GM21526 (cell line): ENCODE measurements around the gene SPATS2L.

Experiments
- ATAC-seq: cut with Tn5 transposase; IDR thresholded peaks from one replicate; pipeline ENCODE4 v1.9.1; 2021; ENCODE audit warnings: moderate library complexity; ENCODE audit not compliant: unreplicated experiment, low FRiP score

Gene SPATS2L

DNA sequence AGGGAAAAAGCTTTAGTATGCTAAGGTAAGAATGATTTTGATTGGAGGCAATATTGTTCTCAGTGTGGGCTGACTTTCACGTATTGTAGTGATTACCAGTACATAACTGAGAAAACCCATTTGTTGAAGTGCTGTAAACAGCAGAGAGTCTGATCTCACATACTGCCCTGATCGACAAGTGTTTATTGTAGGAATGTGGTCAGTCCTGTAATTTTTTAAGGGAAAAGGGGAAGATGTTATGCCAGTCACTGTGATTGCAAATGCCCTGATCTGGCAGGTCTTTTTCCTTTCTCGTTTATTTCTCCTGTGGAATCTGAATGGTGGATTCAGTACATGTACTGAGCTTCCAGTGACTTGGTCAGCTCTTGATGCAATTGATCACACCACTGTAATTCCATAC is 11.5 kb downstream of the SPATS2L start:
- no peak for ATAC-seq

DNA sequence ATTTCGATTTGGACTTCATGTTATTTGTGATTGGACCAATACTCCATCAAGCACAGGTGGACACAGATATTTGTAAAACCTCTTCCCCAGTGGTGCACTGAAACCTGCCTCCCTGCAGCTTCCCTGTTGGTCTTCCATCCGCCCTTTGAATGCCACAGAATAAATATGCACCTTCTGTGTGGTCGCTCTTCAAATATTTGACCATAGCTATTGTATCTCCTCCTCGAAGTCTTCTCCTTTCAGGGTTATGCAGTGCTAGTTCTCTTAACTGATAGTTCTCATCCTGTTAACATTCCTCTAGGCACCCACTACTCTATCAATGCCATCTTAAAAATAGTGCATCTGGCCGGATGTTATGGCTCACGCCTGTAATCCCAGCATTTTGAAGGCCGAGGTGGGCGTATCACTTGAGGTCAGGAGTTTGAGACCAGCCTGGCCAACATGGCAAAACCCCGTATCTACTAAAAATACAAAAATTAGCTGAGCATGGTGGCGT is 12.5 kb downstream of the SPATS2L start:
- no peak for ATAC-seq

DNA sequence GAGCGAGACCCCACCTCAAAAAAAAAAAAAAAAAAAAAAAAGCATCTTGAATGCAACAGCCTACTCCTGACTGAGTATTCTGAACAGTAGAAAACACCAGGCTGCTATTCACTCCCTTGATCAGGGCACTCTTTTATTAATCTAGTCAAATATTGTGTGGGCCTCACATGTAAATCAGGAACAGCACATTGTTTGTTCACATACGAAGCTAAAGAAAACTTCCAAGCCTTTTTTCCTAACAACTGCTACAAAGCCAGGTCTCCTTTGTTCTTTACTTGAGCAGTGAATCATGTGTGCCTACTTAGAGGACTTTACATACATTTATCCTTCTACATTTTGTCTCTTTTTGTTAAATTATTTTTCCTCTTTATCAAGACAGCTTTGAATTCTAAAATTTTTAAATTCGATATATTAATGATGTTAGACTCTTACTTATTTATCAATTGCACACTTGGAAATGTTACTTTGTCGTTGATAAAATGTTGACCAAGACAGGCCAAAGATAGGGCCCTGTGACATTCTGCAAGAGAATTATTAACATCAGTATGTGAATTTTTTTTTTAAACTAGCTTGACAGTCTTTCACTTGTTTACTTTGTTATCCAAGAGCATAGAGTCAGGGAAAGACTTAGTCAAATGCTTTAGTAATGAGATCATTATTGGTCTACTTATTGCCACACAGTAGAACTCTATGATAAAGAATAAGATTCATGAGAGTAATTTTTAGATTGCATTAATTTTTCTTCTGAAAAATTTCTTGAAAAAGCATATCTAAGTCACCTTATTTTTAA is 13.2 kb downstream of the SPATS2L start:
- ATAC-seq = no peak

- ATAC-seq = no peak
These were observed 13.9 kb downstream of the SPATS2L start for GRCh38 chr2:200320344-200320743.

- ATAC-seq = no peak
These were observed 14.5 kb downstream of the SPATS2L start for GRCh38 chr2:200320991-200321390.

GRCh38 chr2:200321780-200322534 is 15.5 kb downstream of the SPATS2L start:
- no peak for ATAC-seq

GRCh38 chr2:200322607-200323006 is 16.1 kb downstream of the SPATS2L start:
- no peak for ATAC-seq

- ATAC-seq = no peak
These were observed 17.9 kb downstream of the SPATS2L start for GRCh38 chr2:200324362-200324761.

- ATAC-seq = no peak
These were observed 22.9 kb downstream of the SPATS2L start for GRCh38 chr2:200329384-200329783.

DNA sequence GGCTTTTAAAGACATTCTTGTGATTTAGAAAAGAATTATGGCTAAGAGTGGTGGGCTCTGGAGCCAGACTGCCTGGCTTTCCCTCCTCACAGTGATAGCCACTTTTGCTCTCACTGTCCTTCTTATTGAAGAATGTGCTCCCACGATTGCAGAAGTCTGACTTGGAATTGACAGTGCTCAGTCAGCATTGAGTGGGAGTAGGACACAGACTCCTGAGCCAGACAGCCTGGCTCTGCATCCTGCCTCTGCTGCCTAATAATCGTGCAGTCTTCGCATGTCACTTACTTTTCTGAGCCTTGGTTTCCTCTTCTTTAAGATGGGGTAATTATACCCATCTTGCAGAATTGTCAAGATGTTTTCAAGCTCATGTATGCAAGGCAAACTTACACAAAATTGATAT is 23.3 kb downstream of the SPATS2L start:
- ATAC-seq = no peak

DNA sequence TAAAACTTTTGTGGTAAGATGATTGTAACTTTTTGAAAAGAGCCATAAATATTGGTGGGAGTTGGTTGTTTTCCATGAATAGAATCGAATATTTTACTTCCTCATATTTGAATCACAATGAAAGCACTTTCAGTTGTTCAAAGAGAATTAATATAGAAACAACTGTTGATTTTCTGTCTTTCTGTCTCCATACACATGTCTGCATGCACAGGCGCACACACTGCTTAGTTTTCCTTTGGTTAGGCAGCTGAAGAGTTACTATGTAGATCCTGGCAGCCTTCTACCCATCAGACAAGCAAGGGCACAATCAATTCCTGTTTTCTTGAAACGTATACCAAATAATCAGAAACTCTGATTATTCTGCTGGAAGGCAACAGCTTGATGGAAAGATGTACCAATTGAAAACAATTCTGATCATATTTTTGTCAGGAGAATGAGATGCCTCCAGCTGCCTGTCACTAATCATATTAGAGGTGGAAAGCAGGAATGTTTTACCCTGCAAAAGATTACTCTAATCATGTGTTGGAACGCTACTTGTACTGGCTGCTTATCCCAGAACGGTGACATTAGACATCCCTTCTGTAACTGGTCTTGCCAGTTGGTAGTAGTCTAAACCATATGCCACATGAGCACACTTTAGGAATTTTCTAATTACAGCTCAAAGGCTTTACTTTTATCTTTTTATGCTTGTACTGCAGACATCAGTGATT is 24.0 kb downstream of the SPATS2L start:
- ATAC-seq = no peak

GRCh38 chr2:200331061-200331400 is 24.5 kb downstream of the SPATS2L start:
- ATAC-seq = no peak

- ATAC-seq = no peak
These were observed 29.2 kb downstream of the SPATS2L start for GRCh38 chr2:200335657-200336056.

DNA sequence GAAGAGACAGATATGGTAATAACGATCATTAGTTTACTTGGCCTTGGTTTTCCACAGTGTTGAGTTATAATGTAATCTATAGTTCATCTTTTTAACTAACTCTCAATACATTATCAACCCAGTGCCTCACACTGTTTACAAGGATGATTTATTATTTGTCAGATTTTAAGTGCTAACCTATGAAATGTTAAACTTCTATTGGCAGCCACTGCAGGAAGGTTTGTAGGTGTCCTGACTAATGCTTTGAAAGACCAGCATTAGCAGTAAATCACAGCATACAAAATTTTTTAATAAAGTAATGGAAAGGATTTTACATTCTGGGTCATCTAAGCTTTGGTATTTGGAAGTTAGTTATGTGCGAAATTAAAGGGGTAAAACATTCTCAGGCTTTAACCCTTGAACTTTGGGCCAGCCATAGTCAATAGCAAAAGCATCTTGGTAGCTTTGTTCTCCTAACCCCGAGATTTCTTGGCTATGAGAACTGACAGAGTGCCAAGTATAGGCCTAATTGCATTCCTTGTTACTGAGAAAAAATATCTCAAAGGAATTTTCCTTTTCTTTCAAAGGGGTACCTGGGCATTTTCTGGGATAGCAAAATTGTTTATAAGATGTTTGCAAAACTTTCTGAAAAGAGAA is 30.6 kb downstream of the SPATS2L start:
- ATAC-seq = no peak

- no peak for ATAC-seq
These were observed 31.1 kb downstream of the SPATS2L start for GRCh38 chr2:200337621-200338020.

DNA sequence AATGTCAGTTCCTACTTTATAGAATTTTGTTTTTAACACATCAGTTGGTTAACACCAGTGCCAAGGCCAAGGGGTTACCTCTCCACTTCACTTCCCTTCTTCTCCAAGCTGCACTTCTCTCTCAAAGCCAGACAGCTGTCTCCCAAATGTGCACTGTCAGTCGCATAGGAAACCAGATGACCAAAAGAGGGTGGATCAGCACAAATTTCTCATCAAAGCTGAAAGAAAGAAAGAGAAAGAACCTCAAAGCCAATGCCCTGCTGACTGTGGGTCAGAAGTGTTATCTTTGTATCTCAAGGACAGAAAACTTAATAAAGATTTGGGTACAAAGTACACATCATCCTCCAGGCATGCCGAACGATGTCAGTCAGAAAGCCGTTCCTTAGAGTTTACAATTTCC is 32.2 kb downstream of the SPATS2L start:
- no peak for ATAC-seq

- ATAC-seq = no peak
These were observed 34.2 kb downstream of the SPATS2L start for GRCh38 chr2:200340508-200341224.

- ATAC-seq = no peak
These were observed 34.9 kb downstream of the SPATS2L start for GRCh38 chr2:200341376-200341775.

DNA sequence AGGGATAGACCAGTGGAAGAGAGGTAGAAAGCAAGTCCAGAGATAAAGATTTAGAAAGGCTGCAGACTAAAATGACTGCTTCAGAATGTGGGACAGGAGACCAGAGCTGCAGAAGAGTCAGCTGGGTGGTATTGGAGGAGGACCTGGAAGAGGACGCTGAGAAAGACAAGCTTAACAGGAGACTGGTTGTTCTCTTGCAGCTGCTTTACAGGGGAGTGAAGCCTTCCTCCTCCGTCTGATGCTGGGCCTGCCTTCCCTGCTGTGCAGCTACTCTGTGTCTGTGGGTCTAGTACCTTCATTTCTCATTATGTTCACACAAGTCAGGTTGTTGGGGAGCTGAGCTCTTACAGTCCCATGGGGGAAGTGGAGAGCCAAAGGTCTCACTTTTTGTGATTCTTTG is 35.7 kb downstream of the SPATS2L start:
- ATAC-seq = no peak

GRCh38 chr2:200342654-200343053 is 36.2 kb downstream of the SPATS2L start:
- no peak for ATAC-seq
